GM12892 (cell line): ENCODE data around the gene SRD5A1.

Source experiments
- POLR2A ChIP-seq: IDR thresholded peaks from 2 replicates; pipeline ENCODE4 v1.6.1; 2011; ENCODE audit warnings: low read depth, low read length, control low read depth
- POLR2AphosphoS5 ChIP-seq: IDR thresholded peaks from 2 replicates; pipeline ENCODE4 v1.6.1; 2011; ENCODE audit warnings: low read depth, low read length, control low read depth
- TAF1 ChIP-seq: IDR thresholded peaks from 2 replicates; pipeline ENCODE4 v1.6.1; 2011; ENCODE audit warnings: low read depth, mild to moderate bottlenecking, control low read depth, low read length, borderline replicate concordance

DNA sequence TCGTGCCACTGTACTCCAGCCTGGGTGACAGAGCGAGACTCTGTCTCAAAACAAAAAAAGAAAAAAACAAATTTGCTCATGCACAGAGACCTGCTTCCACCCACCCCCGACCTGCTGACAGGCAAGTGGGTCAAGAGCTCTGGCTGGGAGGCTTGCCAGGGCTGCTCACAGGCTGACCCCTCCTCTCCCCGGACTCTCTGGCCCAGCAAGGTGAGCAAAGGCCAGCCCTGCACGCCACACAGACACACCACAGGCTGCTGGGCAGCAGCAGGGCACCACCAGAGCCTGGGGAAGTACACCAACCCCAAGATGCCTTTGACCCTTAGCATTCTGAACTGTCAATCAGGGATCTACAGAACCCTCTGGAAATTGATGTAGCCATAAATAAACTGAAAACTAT is 29.6 kb upstream of the SRD5A1 start:
- TF ChIP-seq POLR2A (no peak), POLR2AphosphoS5 (no peak), TAF1 (no peak)
